ENCODE results near the gene MBNL1.

The MBNL1 gene

GRCh38 chr3:152459572-152459971 lies 190.8 kb downstream of the MBNL1 start:
- no peak for DNase-seq (ENCODE audit: low spot score)
- in situ Hi-C loops (cut with MboI; ENCODE audit: low sequenced_read_pairs, unreplicated experiment) = loop anchor here (25.0 kb wide), 1 partner anchor 1022 kb away; no protein-coding TSS in a partner anchor
- TF ChIP-seq CTCF (IDR thresholded peaks at IDR 0.05; ENCODE audit: borderline replicate concordance, control extremely low read depth, extremely low read depth, insufficient read depth, missing control alignments) = no peak

GRCh38 chr3:152460936-152461335 lies 192.2 kb downstream of the MBNL1 start:
- no peak for TF ChIP-seq CTCF (IDR thresholded peaks at IDR 0.05; ENCODE audit: borderline replicate concordance, control extremely low read depth, extremely low read depth, insufficient read depth, missing control alignments)
- DNase-seq (ENCODE audit: low spot score) = no peak
- in situ Hi-C loops (cut with MboI; ENCODE audit: low sequenced_read_pairs, unreplicated experiment) = loop anchor here (25.0 kb wide), 1 partner anchor 1024 kb away; no protein-coding TSS in a partner anchor

- no peak for DNase-seq (ENCODE audit: low spot score)
- in situ Hi-C loops (cut with MboI; ENCODE audit: low sequenced_read_pairs, unreplicated experiment) = loop anchor here (25.0 kb wide), 1 partner anchor 1024 kb away; no protein-coding TSS in a partner anchor
- TF ChIP-seq CTCF (IDR thresholded peaks at IDR 0.05; ENCODE audit: borderline replicate concordance, control extremely low read depth, extremely low read depth, insufficient read depth, missing control alignments) = no peak
Measured at GRCh38 chr3:152461460-152461859, 192.7 kb downstream of the MBNL1 start.

GRCh38 chr3:152466784-152467183 lies 198.1 kb downstream of the MBNL1 start:
- no peak for DNase-seq (ENCODE audit: low spot score)
- in situ Hi-C loops (cut with MboI; ENCODE audit: low sequenced_read_pairs, unreplicated experiment) = loop anchor here (25.0 kb wide), 1 partner anchor 1029 kb away; no protein-coding TSS in a partner anchor
- no peak for TF ChIP-seq CTCF (IDR thresholded peaks at IDR 0.05; ENCODE audit: borderline replicate concordance, control extremely low read depth, extremely low read depth, insufficient read depth, missing control alignments)

GRCh38 chr3:152469248-152470025 lies 200.7 kb downstream of the MBNL1 start:
- no peak for DNase-seq (ENCODE audit: low spot score)
- TF ChIP-seq CTCF (IDR thresholded peaks at IDR 0.05; ENCODE audit: borderline replicate concordance, control extremely low read depth, extremely low read depth, insufficient read depth, missing control alignments) = no peak
- in situ Hi-C loops (cut with MboI; ENCODE audit: low sequenced_read_pairs, unreplicated experiment) = loop anchor here (10.0 to 25.0 kb wide), 2 partner anchors 105 to 1032 kb away; no protein-coding TSS in a partner anchor

- in situ Hi-C loops (cut with MboI; ENCODE audit: low sequenced_read_pairs, unreplicated experiment) = loop anchor here (10.0 to 25.0 kb wide), 2 partner anchors 105 to 1033 kb away; no protein-coding TSS in a partner anchor
- no peak for TF ChIP-seq CTCF (IDR thresholded peaks at IDR 0.05; ENCODE audit: borderline replicate concordance, control extremely low read depth, extremely low read depth, insufficient read depth, missing control alignments)
- DNase-seq (ENCODE audit: low spot score) = no peak
Measured at GRCh38 chr3:152470095-152470494, 201.4 kb downstream of the MBNL1 start.

Data from GM13976 (cell line).